Activated CD8-positive, alpha-beta T cell treated with anti-CD3 and anti-CD28 coated beads, Interleukin-2, amount 10 ng/mL, durations not matched to agents 7 days and 5 days (primary cell): Measurements from ENCODE around the gene LBH. TPM values are rescaled to one million over a fixed set of nuclear protein-coding genes. Genes with fewer than 3 reads are reported as not detected.
A peak's percentile ranks its signal among the peaks of the same experiment; 100 is the strongest.

ENCODE experiments used
- ATAC-seq: fragments of 150-1000 bp; cut with Tn5 transposase; one replicate; pipeline ENCODE4 v1.10.0; 2021; ENCODE audit warnings: moderate library complexity
- CTCF ChIA-PET: fragments of 350-600 bp; sonication (Branson Sonifier 250); formaldehyde crosslinking; loops from one replicate; lab custom pipeline; 2021; ENCODE audit warnings: antibody characterized with exemption; lab: Charles Lee
- POLR2A ChIA-PET: fragments of 350-600 bp; sonication (Branson Sonifier 250); formaldehyde crosslinking; loops from one replicate; lab custom pipeline; 2021; ENCODE audit warnings: antibody characterized with exemption; lab: Charles Lee
- DNase-seq: peaks from one replicate; pipeline ENCODE4 v3.0.0-alpha.2; 2020
- H3K27ac Mint-ChIP-seq: one replicate; pipeline ENCODE4 v1.8.0; 2021; ENCODE audit warnings: mild to moderate bottlenecking, mixed read lengths
- H3K27me3 Mint-ChIP-seq: one replicate; pipeline ENCODE4 v1.8.0; 2021; ENCODE audit warnings: low read depth, mixed read lengths
- H3K36me3 Mint-ChIP-seq: one replicate; pipeline ENCODE4 v1.8.0; 2021; ENCODE audit warnings: low read depth, mixed read lengths
- H3K4me1 Mint-ChIP-seq: one replicate; pipeline ENCODE4 v1.8.0; 2021; ENCODE audit warnings: low read depth, mixed read lengths
- H3K4me3 Mint-ChIP-seq: one replicate; pipeline ENCODE4 v1.8.0; 2021; ENCODE audit warnings: mild to moderate bottlenecking, mixed read lengths
- H3K9me3 Mint-ChIP-seq: one replicate; pipeline ENCODE4 v1.8.0; 2022; ENCODE audit warnings: mixed read lengths; ENCODE audit not compliant: insufficient read depth
- total RNA-seq, 2 experiments: library from RNA; stranded (reverse); gene quantifications; one replicate each; pipeline ENCODE4 v1.2.3, GENCODE V29; 2021

LBH gene
- 100 to 1,000 TPM in 1 of 2 experiments, 10 to 100 TPM in 1; 97.0 to 100 TPM for total RNA-seq

DNA sequence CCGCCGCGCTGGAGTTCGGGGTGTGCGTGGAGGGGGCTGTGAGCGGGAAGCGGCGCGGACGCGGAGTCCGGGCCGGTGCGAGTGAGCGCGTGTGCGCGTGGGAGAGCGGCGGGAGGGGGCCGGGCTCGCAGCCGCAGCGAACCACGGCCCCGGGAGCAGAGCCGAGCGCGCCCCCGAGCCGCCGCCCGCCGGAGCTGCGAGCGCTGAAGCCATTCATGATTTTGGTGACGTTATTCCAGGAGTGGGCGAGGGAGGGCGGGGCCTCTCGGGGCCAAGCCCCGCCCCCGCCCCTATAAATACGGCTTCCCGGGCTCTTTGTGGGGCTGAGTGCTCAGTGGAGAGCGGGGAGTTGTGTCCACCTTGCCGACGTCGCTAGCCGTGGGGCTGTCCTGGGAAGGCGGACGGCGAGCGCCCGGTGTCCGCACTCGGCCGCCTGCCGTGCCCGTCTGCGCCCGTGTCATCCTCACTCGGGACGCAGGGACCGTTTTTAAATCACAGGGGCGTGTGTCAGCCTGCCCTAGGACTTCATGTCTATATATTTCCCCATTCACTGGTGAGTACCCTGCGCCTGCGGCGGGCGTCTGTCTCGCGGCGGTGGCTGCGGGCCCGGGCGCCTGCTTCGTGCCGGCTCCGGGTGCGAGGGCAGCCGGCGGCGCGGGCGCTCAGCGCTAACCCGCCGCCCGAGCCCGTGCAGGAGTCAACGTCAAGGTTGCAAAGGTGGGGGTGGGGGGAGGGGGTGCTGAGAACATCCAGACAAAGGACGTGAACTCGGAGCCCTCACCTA lies at the start of gene LBH:
LBH (plus strand) TSS at position 323 of the 784 bp plus-strand sequence; CDS start at position 528, 205 bp downstream.
- peak within 1 kb of the TSS; percentile 73 for H3K4me3 Mint-ChIP-seq
- peaks cover 5% of the 10 kb centered on the region for H3K27me3 Mint-ChIP-seq
- ChIA-PET POLR2A (interaction anchor here (0.6 to 4.1 kb wide), 25 partner anchors 8 to 668 kb away, joined by 3 to 27 read pairs (median 8); partner anchors contain the start of genes LCLAT1 and YPEL5), CTCF (interaction anchor here (0.9 to 18.8 kb wide), 13 partner anchors 7 to 481 kb away, joined by 3 to 268 read pairs (median 6); partner anchors contain the start of gene YPEL5)
- H3K27ac Mint-ChIP-seq: peak within 1 kb of the TSS; percentile 93
- DNase-seq (peak; percentile 89), ATAC-seq (peak; percentile 52)
- peaks cover 5% of the 10 kb centered on the region for H3K9me3 Mint-ChIP-seq
- peaks cover 30% of the 10 kb centered on the region for H3K36me3 Mint-ChIP-seq
- H3K4me1 Mint-ChIP-seq: peaks cover 64% of the 10 kb centered on the region

DNA sequence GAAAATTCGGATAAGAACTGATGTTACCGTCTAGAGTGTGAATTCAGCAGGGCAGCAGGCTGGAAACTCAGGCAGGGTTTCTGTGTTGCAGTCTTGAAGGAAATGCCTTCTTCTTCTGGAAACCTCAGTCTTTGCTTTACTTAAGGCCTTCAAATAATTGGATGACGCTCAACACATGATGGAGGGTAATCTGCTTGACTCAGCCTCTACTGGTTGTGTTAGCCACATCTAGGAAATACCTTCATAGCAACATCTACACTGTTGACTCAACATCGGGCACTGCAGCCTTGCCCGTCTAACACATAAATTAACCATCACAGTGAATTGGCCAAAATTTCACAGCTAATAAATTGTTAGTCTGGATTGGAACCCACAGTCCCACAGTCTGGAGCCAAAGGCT lies 47.3 kb upstream of the LBH start:
- H3K4me3 Mint-ChIP-seq: no peak overlapping the region
- DNase-seq (no peak), ATAC-seq (no peak)
- CTCF ChIA-PET: interaction anchor here (1.2 kb wide), 2 partner anchors 19 to 527 kb away, joined by 4 to 5 read pairs; no protein-coding TSS in a partner anchor
- peaks cover 2% of the 10 kb centered on the region for H3K4me1 Mint-ChIP-seq
- H3K9me3 Mint-ChIP-seq: no peaks in the 10 kb centered on the region
- H3K27ac Mint-ChIP-seq: no peak overlapping the region
- POLR2A ChIA-PET: no interaction called here
- H3K27me3 Mint-ChIP-seq: peaks cover 2% of the 10 kb centered on the region
- H3K36me3 Mint-ChIP-seq: no peaks in the 10 kb centered on the region

DNA sequence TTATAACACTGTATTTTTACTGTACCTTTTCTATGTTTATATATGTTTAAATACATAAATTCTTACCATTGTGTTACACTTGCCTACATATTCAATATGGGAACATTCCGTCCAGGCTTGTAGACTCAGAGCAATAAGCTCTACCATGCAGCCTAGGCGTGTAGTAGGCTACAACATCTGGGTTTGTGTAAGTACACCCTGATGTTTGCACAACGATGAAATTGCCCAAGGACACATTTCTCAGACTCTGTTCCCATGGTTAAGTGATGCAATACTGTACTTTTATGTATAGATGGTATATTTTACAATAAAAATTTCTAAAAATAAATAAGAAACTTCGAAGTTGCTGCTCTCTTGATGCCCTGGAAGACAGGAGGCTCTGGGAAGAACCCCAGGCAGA lies 46.2 kb upstream of the LBH start:
- peaks cover 2% of the 10 kb centered on the region for H3K27me3 Mint-ChIP-seq
- POLR2A ChIA-PET: no interaction called here
- CTCF ChIA-PET: no interaction called here
- peaks cover 2% of the 10 kb centered on the region for H3K4me1 Mint-ChIP-seq
- H3K4me3 Mint-ChIP-seq: no peak overlapping the region
- no peak for DNase-seq
- no peak overlapping the region for H3K27ac Mint-ChIP-seq
- no peaks in the 10 kb centered on the region for H3K9me3 Mint-ChIP-seq
- no peaks in the 10 kb centered on the region for H3K36me3 Mint-ChIP-seq
- ATAC-seq: no peak

DNA sequence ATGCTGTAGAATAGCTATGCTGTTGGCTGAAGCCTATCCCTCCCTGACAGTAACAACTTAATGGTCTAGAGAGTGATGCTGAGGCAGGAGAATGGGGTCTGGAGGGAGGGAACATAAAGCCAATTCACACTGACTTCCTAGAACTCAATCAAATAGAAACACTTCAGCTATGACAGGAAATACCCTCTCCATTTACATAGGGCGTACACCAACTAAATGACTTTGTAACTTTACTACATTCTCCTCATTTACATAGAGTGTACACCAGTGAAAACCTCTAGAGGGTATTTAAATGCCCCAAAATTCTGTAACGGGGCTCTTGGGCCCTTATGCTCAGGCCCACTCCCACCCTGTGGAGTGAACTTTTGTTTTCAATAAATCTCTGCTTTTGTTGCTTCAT lies 43.0 kb upstream of the LBH start:
- peaks cover 2% of the 10 kb centered on the region for H3K4me1 Mint-ChIP-seq
- POLR2A ChIA-PET: interaction anchor here (1.1 kb wide), 1 partner anchor 21 kb away, joined by 3 read pairs; no protein-coding TSS in a partner anchor
- ATAC-seq (no peak), DNase-seq (no peak)
- no peaks in the 10 kb centered on the region for H3K36me3 Mint-ChIP-seq
- no peak overlapping the region for H3K27ac Mint-ChIP-seq
- CTCF ChIA-PET: interaction anchor here (1.6 to 3.0 kb wide), 3 partner anchors 20 to 523 kb away, joined by 6 to 16 read pairs (median 12); no protein-coding TSS in a partner anchor
- H3K9me3 Mint-ChIP-seq: no peaks in the 10 kb centered on the region
- H3K4me3 Mint-ChIP-seq: no peak overlapping the region
- peaks cover 4% of the 10 kb centered on the region for H3K27me3 Mint-ChIP-seq

DNA sequence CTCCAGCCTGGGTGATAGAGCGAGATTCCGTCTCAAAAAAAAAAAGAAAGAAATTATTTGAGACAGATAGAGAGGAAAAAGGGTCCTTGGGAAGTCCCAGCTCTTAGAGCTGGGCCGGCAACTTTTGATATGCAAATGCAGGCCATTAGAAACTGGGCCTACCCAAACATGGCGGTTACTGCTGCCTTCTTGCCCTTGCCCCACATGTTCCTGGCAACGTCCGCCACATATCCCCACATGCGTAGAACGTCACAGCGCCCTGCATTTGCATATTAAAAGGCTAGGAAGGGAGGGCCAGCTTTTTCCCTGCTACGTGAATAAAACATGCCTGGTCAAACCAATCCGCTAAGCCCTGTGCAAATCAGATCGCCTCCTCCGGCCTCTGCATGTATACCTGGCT lies 40.7 kb upstream of the LBH start:
- H3K27ac Mint-ChIP-seq: no peak overlapping the region
- DNase-seq (no peak), ATAC-seq (no peak)
- H3K4me3 Mint-ChIP-seq: no peak overlapping the region
- POLR2A ChIA-PET: interaction anchor here (0.6 kb wide), 1 partner anchor 23 kb away, joined by 3 read pairs; no protein-coding TSS in a partner anchor
- H3K27me3 Mint-ChIP-seq: peaks cover 4% of the 10 kb centered on the region
- no peaks in the 10 kb centered on the region for H3K36me3 Mint-ChIP-seq
- CTCF ChIA-PET: no interaction called here
- H3K9me3 Mint-ChIP-seq: no peaks in the 10 kb centered on the region
- peaks cover 2% of the 10 kb centered on the region for H3K4me1 Mint-ChIP-seq

DNA sequence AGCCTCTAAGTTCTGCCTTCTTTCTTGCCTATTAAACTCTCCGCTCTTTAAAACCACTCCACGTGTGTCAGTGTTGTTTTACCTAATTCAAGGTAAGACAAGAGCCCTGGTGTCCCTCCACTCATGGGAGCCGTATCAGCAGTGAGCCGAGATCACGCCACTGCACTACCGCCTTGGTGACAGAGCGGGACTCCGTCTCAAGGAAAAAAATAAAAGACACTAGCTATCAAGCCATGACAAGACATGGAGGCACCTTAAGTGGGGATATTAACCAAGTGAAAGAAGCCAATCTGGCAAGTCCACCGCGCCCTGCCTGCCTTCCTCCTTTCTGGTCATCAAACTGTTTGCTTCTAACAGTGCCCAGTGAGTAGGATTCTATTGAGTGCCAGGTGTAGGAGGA lies 40.2 kb upstream of the LBH start:
- H3K27me3 Mint-ChIP-seq: peaks cover 4% of the 10 kb centered on the region
- CTCF ChIA-PET: interaction anchor here (1.0 kb wide), 1 partner anchor 17 kb away, joined by 4 read pairs; no protein-coding TSS in a partner anchor
- no peaks in the 10 kb centered on the region for H3K36me3 Mint-ChIP-seq
- DNase-seq (no peak), ATAC-seq (no peak)
- H3K9me3 Mint-ChIP-seq: no peaks in the 10 kb centered on the region
- POLR2A ChIA-PET: no interaction called here
- no peak overlapping the region for H3K4me3 Mint-ChIP-seq
- H3K27ac Mint-ChIP-seq: no peak overlapping the region
- H3K4me1 Mint-ChIP-seq: peaks cover 2% of the 10 kb centered on the region

DNA sequence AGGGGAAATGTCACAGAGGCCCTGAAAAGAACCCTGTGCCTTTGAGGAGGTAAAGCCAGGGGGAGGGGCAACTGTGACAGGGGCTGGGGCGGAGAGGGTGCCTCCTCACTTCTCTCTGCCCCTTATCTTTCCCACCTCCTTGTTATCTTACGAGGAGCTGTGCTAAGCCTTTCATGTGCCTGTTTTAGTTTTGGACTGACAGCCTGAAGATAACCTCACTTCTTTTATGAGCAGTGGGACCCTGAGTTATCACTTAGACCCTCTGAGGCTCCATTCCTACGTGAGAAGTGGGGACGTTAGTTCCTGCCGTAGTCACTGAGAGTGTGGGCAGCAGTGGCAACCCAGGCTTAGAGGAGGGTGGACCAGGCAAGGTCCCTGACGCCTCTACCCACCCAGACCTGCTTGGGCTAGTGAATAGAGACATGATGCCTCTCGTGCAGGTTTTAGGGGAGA lies 39.5 kb upstream of the LBH start:
- no peaks in the 10 kb centered on the region for H3K9me3 Mint-ChIP-seq
- DNase-seq (no peak), ATAC-seq (no peak)
- H3K27me3 Mint-ChIP-seq: peaks cover 2% of the 10 kb centered on the region
- no peaks in the 10 kb centered on the region for H3K36me3 Mint-ChIP-seq
- no peak overlapping the region for H3K4me3 Mint-ChIP-seq
- ChIA-PET POLR2A (no interaction called here), CTCF (interaction anchor here (1.0 to 1.7 kb wide), 3 partner anchors 16 to 520 kb away, joined by 4 to 7 read pairs (median 6); no protein-coding TSS in a partner anchor)
- no peak overlapping the region for H3K27ac Mint-ChIP-seq
- peaks cover 2% of the 10 kb centered on the region for H3K4me1 Mint-ChIP-seq

DNA sequence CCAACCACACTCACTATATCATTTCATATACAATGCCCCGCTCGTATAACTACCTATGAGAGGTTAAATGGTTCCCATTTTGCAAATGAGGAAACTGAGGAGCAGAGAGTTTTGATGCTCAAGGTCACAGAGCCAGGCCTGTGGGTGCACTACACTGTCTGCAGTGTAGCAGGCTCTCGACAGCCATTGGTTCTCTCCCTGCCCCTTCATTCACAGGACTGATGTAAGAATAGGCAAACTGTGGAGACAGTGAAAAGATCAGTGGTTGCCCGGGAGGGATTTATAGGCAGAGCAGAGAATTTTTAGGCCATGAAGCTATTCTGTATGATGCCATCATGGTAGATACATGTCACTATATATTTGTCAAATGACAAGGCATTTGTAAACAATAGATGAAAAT lies 39.0 kb upstream of the LBH start:
- CTCF ChIA-PET: interaction anchor here (1.0 to 1.7 kb wide), 4 partner anchors 16 to 519 kb away, joined by 4 to 7 read pairs (median 5); no protein-coding TSS in a partner anchor
- POLR2A ChIA-PET: no interaction called here
- Mint-ChIP-seq H3K27ac (no peak overlapping the region), H3K36me3 (no peaks in the 10 kb centered on the region), H3K4me1 (peaks cover 2% of the 10 kb centered on the region), H3K27me3 (peaks cover 2% of the 10 kb centered on the region), H3K4me3 (no peak overlapping the region), H3K9me3 (no peaks in the 10 kb centered on the region)
- no peak for DNase-seq
- no peak for ATAC-seq

DNA sequence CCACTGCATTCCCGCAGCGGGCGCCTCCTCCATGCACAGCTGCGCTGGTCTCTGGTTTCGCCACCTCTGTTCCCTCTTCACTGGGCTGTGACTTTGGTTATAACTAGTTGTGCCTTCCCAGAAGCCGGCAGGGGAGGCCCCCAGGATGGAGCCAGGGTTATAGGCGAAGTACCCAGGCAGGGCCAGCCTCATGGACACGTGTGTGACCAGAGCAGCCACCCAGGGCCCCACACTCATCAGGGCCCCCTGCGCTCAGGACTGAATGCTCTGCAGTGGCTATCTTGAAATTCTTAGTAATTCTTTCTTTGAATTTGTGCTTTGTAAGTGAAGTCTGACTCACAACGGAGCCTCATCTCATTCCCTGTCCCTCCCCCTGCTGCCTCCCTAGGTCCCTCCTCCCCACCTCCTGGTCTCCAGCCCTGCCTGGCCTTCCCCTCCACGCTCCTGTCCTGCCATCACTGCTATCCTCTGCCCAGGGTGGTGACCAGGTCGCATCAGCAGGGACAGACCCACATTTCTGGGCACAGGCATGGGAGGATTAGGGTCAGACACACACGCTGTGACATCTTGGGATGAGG lies 38.1 kb upstream of the LBH start:
- POLR2A ChIA-PET: no interaction called here
- Mint-ChIP-seq H3K27me3 (peaks cover 2% of the 10 kb centered on the region), H3K36me3 (no peaks in the 10 kb centered on the region), H3K27ac (no peak overlapping the region), H3K9me3 (no peaks in the 10 kb centered on the region), H3K4me1 (peaks cover under 1% of the 10 kb centered on the region), H3K4me3 (no peak overlapping the region)
- CTCF ChIA-PET: interaction anchor here (1.4 to 1.7 kb wide), 4 partner anchors 15 to 519 kb away, joined by 4 to 7 read pairs (median 6); no protein-coding TSS in a partner anchor
- no peak for ATAC-seq
- no peak for DNase-seq

DNA sequence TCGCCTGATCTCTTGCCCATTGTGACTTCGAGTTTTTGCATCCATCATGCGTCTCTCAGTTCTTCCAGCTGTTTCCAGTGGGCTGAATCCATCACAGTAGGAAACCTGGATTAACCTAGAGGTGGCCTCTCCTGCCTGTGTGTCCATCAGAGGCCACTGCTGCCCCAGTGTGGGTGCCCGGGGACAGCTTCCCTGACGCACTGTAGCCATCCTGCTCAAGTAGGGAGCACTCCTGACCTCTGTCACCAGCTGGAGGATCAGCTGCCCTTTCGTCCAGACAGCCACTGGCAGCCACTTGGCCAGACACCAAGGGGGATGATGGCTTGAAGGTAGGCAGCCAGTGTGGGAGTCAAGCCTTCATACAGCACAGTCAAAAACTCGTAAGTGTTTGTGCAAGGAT lies 36.9 kb upstream of the LBH start:
- H3K27ac Mint-ChIP-seq: no peak overlapping the region
- ChIA-PET POLR2A (interaction anchor here (0.5 kb wide), 1 partner anchor 60 kb away, joined by 4 read pairs; no protein-coding TSS in a partner anchor), CTCF (interaction anchor here (1.6 kb wide), 1 partner anchor 29 kb away, joined by 5 read pairs; no protein-coding TSS in a partner anchor)

DNA sequence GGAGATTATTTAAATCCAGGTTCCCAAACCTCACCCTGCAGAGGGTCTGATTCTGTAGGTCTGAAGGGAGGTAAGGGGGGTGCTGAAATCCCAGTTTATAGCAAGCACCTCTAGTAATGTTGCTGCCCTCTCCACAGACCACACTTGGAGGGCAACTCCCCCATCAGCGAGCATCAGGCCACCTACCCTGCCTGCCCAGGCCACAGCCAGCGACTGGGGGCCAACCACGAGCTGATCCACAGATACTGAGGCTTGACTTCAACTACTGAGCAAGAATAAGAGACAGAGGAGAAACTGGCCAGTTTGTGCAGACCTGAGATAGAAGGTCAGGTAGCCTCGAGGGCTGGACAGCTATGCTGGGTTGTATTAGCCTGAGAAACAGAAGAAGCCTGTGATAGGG lies 36.3 kb upstream of the LBH start:
- no peaks in the 10 kb centered on the region for H3K4me1 Mint-ChIP-seq

More for the DNA sequence above, 36.9 kb upstream of the LBH start:
- no peak for DNase-seq
- ATAC-seq: no peak
- no peaks in the 10 kb centered on the region for H3K36me3 Mint-ChIP-seq
- no peaks in the 10 kb centered on the region for H3K9me3 Mint-ChIP-seq
- H3K4me3 Mint-ChIP-seq: no peak overlapping the region
- peaks cover 2% of the 10 kb centered on the region for H3K27me3 Mint-ChIP-seq
- H3K4me1 Mint-ChIP-seq: no peaks in the 10 kb centered on the region

More for the DNA sequence above, 36.3 kb upstream of the LBH start:
- no peak overlapping the region for H3K27ac Mint-ChIP-seq
- H3K36me3 Mint-ChIP-seq: no peaks in the 10 kb centered on the region
- H3K4me3 Mint-ChIP-seq: no peak overlapping the region
- no peaks in the 10 kb centered on the region for H3K9me3 Mint-ChIP-seq
- ChIA-PET POLR2A (no interaction called here), CTCF (interaction anchor here (1.2 to 1.6 kb wide), 2 partner anchors 13 to 30 kb away, joined by 3 to 5 read pairs; no protein-coding TSS in a partner anchor)
- H3K27me3 Mint-ChIP-seq: peaks cover 2% of the 10 kb centered on the region
- DNase-seq: no peak
- no peak for ATAC-seq
